ENCODE results near the gene CDKAL1. TPM values are rescaled to one million over a fixed set of nuclear protein-coding genes. Genes with fewer than 3 reads are reported as not detected.

Gene CDKAL1
- total and polyA plus RNA-seq, 2 donors (not counting 3 experiments of a cell fraction or from before 2014, with no cell fraction given), result 6.1 to 20.5 TPM

DNA sequence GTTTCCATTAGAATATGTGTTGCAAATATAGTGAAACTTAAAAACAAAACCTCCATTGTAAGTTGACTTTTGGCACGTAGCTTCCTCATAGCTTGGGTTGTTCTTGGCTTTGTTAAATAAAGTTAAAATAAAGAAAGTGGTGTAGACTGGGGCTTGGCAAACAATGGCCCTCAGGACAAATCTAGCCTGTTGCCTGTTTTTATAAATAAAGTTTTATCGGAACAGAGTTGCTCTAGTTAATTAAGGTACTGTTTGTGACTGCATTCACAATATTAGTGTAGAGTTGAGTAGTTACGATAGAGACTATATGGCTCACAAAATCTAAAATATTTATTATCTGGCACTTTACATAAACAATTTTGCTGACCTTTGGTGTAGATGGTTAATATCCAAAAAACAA is 168.8 kb downstream of the CDKAL1 start:
- Histone ChIP-seq H3K36me3 (ENCODE audit: control insufficient read depth in 2 of 2, extremely low read depth in 1 of 2, insufficient read depth in 2 of 2, low read length in 2 of 2) (no peaks in the 10 kb centered on the region), H2AFZ (ENCODE audit: low read depth, low read length) (no peak overlapping the region), H3K27me3 (ENCODE audit: control insufficient read depth in 2 of 2, insufficient read depth in 2 of 2, low read length in 2 of 2) (no peaks in the 10 kb centered on the region), H3K9me3 (replicated peaks; ENCODE audit: control insufficient read depth, insufficient read depth, low read length) (no peaks in the 10 kb centered on the region), H3K4me2 (ENCODE audit: insufficient read depth, low read length) (no peak overlapping the region), H3K4me3 (replicated peaks in 1 of 3; ENCODE audit: insufficient read depth in 1 of 3, low read depth in 1 of 3, low read length in 3 of 3) (no peak overlapping the region), H3K9ac (replicated peaks; ENCODE audit: extremely low read depth, insufficient read depth, low read length) (no peak overlapping the region), H3K79me2 (ENCODE audit: control insufficient read depth, insufficient read depth, low read length) (no peaks in the 10 kb centered on the region), H3K27ac (ENCODE audit: insufficient read depth, low read depth, low read length) (no peak overlapping the region), H3K4me1 (ENCODE audit: control insufficient read depth, extremely low read depth, insufficient read depth, low read length) (no peaks in the 10 kb centered on the region), H4K20me1 (replicated peaks; ENCODE audit: control insufficient read depth, extremely low read depth, insufficient read depth, low read length) (no peaks in the 10 kb centered on the region), H3K9me1 (replicated peaks; ENCODE audit: control insufficient read depth, extremely low read depth, insufficient read depth, low read length) (peaks cover 2% of the 10 kb centered on the region)
- intact Hi-C loops (cut with micrococcal nuclease), result no loop called here
- ChIA-PET CTCF (no interaction called here), POLR2A (no interaction called here)
- FAIRE-seq, result no peak
- DNase-seq (ENCODE audit: low read depth, low spot score), result no peak
- no TSS peak for BruUV-seq (replicated peaks)
- dilution Hi-C loops (cut with MboI; ENCODE audit: extremely low pct_ligation_motif_present, low sequenced_read_pairs), result no loop called here
- TF ChIP-seq GATA2 (IDR thresholded peaks at IDR 0.05; ENCODE audit: insufficient read depth, insufficient read length, low read depth, low read length), result no peak
- TF ChIP-seq POLR2A (IDR thresholded peaks at IDR 0.05; ENCODE audit: low read depth, low read length), result no peak
- TF ChIP-seq, protein P1, sequence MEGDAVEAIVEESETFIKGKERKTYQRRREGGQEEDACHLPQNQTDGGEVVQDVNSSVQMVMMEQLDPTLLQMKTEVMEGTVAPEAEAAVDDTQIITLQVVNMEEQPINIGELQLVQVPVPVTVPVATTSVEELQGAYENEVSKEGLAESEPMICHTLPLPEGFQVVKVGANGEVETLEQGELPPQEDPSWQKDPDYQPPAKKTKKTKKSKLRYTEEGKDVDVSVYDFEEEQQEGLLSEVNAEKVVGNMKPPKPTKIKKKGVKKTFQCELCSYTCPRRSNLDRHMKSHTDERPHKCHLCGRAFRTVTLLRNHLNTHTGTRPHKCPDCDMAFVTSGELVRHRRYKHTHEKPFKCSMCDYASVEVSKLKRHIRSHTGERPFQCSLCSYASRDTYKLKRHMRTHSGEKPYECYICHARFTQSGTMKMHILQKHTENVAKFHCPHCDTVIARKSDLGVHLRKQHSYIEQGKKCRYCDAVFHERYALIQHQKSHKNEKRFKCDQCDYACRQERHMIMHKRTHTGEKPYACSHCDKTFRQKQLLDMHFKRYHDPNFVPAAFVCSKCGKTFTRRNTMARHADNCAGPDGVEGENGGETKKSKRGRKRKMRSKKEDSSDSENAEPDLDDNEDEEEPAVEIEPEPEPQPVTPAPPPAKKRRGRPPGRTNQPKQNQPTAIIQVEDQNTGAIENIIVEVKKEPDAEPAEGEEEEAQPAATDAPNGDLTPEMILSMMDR (IDR thresholded peaks at IDR 0.05; ENCODE audit: extremely low read depth in 1 of 2, insufficient read depth in 1 of 2, low read depth in 1 of 2, low read length in 2 of 2), result no peak
- TF ChIP-seq JUN (IDR thresholded peaks at IDR 0.05; ENCODE audit: borderline replicate concordance, insufficient read depth, insufficient read length, low read depth), result no peak
- no peak for TF ChIP-seq FOS (IDR thresholded peaks at IDR 0.05; ENCODE audit: borderline replicate concordance, insufficient read depth, low read length)
- TF ChIP-seq EZH2 (IDR thresholded peaks at IDR 0.05; ENCODE audit: borderline replicate concordance, low read depth, low read length, severe bottlenecking), result no peak
- TF ChIP-seq, protein P2, sequence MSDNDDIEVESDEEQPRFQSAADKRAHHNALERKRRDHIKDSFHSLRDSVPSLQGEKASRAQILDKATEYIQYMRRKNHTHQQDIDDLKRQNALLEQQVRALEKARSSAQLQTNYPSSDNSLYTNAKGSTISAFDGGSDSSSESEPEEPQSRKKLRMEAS (IDR thresholded peaks at IDR 0.05; ENCODE audit: insufficient read depth, insufficient read length), result no peak
